Suprapubic skin (tissue), 3 donors: ENCODE results near the gene SLC38A9.

Experiments used
- CTCF ChIP-seq, 2 donors: fragments of 200-600 bp in 1 of 2; fragments of 450-650 bp in 1 of 2; sonication (generic) in 1 of 2; IDR thresholded peaks; one replicate each; pipeline ENCODE4 v1.5.1; 2016 to 2019; ENCODE audit warnings: antibody characterized with exemption in 2 of 2, mild to moderate bottlenecking in 1 of 2, moderate library complexity in 1 of 2
- EP300 ChIP-seq: sonication (generic); formaldehyde crosslinking; IDR thresholded peaks from one replicate; pipeline ENCODE4 v1.6.1; 2017; ENCODE audit warnings: antibody characterized with exemption

GRCh38 chr5:55634866-55635265 is 77.3 kb downstream of the SLC38A9 start:
- TF ChIP-seq CTCF (IDR thresholded peaks at IDR 0.05) (no peak), EP300 (no peak)
